Measurements from ENCODE around the gene HMGA1.
A peak's percentile ranks its signal among the peaks of the same experiment; 100 is the strongest.
"Not testable (repeated sequence)": the region's sequence is repeated elsewhere in the genome, so short reads cannot be mapped to it uniquely, and the experiment has no call there.

HMGA1 gene

GRCh38 chr6:34240329-34241248, 3.9 kb downstream of the HMGA1 start:
- no peak for DNase-seq

- no peak for DNase-seq
Measured at GRCh38 chr6:34241351-34242215, 4.9 kb downstream of the HMGA1 start.

GRCh38 chr6:34242252-34243130, 5.8 kb downstream of the HMGA1 start:
- DNase-seq = no peak

GRCh38 chr6:34243131-34243771, 6.6 kb downstream of the HMGA1 start:
- DNase-seq = no peak

GRCh38 chr6:34243901-34244884, 7.5 kb downstream of the HMGA1 start:
- DNase-seq = peak; percentile 64

GRCh38 chr6:34245032-34245760, 8.5 kb downstream of the HMGA1 start:
- DNase-seq = not testable (repeated sequence)

- DNase-seq = not testable (repeated sequence)
Measured at GRCh38 chr6:34245761-34246140, 9.1 kb downstream of the HMGA1 start.

- no peak for DNase-seq
Measured at GRCh38 chr6:34246249-34246562, 9.5 kb downstream of the HMGA1 start.

GRCh38 chr6:34246563-34247391, 10.1 kb downstream of the HMGA1 start:
- DNase-seq = peak; percentile 58

GRCh38 chr6:34247481-34248197, 11.0 kb downstream of the HMGA1 start:
- DNase-seq = no peak

- DNase-seq = no peak
Measured at GRCh38 chr6:34248198-34248726, 11.6 kb downstream of the HMGA1 start.

GRCh38 chr6:34248727-34249468, 12.2 kb downstream of the HMGA1 start, which contains the start of gene SMIM29:
SMIM29 (minus strand) TSS chr6:34249006; CDS start chr6:34247791, 1,215 bp downstream.
- DNase-seq = peak; percentile 98

GRCh38 chr6:34249469-34250261, 13.0 kb downstream of the HMGA1 start:
- no peak for DNase-seq

GRCh38 chr6:34252395-34252794, 15.7 kb downstream of the HMGA1 start:
- not testable (repeated sequence) for DNase-seq

GRCh38 chr6:34259529-34260069, 22.9 kb downstream of the HMGA1 start:
- no peak for DNase-seq

- DNase-seq = no peak
Measured at GRCh38 chr6:34260576-34261267, 24.0 kb downstream of the HMGA1 start.
